ENCODE data around the gene TMED1. TPM values are rescaled to one million over a fixed set of nuclear protein-coding genes. Genes with fewer than 3 reads are reported as not detected.

The TMED1 gene
- total RNA-seq, 1 donor from 2014 or later = 30.2 TPM

DNA sequence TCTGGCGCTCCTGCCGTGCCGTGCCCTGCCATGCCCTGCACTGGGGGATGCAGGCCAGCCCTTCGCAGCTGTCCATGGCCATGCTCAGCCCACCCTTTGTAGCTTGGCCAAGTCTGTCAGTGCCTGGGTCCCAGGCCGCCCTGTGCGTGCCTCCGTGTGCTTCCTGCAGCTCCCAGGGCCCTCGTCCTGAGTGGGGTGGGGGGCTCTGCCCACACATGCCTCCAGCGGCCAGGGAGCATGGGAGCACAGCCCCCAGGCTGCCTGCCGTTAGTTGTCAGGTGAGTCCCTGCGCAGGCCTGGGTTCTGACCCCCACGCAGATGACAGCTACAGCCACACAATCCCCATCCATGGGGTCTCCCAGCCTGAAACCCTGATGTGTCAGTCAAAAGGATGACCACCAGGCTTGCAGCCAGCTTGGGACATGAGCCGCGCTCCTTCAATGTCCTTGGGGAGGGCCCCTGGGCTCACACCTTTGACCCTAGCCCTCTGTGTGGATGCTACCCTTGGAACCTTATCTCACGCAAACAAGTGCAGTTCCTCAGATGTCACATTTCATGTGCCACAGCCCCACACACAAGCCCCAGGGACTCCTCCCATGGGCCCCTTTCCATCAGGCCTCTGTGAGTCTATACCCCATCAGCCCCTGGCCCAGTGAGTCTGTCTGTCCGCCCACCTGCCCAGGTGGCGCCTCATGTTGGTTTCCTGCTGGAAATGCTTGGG is 24.5 kb downstream of the TMED1 start:
- DNase-seq (ENCODE audit: low spot score) = no peak

DNA sequence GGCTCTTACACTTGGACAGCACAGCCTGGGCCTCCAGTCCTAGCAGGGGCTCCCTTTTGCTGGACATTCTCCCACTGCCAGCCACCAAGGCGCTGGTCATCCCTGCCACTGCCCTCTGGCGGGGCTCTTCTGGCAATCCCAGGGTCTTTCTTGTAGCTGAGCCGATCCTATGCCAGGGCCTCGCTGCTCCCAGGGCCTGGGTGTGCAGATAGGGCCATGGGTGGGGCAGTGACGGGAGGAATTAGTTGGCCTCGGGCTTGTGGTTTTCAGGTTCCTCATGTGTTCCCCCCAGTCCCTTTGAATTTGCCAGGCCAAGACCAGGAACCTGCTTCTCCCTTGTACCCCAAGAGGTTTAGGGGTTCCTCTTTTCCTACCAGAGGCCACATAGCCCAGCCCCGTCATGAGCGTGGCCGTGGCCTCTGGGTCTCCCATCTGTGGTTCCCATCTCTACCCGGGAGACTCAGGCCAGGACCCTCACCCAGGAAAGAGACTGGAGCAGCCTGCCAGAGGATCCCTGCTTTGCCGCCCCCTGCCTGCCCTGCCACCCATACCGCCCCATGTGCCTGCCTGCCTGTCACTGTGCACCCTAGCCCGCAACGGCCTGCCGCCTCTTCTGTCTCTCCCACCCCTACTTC is 26.2 kb downstream of the TMED1 start:
- DNase-seq (ENCODE audit: low spot score) = no peak

DNA sequence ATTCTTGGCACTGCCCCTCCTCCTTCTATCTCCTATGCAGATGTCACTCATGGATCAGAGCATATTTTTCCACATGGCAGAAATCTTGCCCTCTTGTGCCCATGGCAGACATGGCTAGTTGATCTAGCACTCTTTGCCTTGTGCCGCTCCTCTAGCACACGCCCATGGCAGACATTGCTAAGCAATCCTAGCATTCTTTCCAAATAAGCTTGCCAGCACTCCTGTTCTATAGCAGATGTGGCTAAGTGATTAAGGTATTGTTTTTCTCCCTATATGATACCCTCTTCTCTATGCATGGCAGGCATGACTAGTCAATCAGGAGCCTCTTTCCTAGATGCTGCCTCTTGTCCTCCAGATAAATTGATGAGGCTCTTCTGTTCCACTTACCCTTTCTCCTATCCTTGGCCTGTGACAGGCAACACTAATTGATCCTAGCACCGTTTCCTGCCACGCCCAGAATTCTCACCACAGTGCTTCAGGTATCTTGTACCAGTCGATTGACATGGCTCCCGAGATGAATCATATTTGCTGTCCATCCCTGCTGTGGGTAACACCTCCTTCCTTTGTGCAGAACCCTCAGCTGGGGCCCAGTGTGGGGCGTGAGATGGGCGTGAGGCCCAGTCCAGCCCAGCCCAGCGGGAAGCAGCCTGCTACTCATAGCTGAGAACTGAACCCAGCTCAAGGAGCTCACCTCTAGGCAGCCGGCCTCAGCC is 26.9 kb downstream of the TMED1 start:
- peak; percentile 79 for DNase-seq (ENCODE audit: low spot score)

DNA sequence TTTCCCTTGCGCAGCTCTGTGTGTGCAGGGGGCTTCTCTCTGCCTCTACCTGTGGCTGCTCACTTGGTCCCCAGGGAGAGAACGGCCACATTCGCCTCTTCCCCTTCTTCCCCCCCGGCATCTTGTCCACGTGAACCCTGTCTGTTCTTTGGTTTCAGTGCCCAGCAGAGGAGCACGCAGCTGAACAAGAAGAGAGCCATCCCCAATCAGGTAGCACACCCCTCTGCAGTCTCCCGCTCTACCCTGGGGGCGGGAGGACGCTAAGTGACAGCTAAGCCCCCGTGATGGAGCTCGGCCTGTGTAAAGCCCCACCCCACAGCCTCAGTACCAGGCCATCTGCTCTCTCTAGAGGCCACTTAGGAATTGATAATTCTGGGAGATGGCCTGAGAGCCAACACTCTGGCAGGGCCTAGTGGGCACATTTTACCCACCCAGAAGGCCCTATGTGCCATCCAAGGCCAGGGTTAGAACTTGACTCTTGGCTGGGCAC is 30.2 kb downstream of the TMED1 start:
- no peak for DNase-seq (ENCODE audit: low spot score)

DNA sequence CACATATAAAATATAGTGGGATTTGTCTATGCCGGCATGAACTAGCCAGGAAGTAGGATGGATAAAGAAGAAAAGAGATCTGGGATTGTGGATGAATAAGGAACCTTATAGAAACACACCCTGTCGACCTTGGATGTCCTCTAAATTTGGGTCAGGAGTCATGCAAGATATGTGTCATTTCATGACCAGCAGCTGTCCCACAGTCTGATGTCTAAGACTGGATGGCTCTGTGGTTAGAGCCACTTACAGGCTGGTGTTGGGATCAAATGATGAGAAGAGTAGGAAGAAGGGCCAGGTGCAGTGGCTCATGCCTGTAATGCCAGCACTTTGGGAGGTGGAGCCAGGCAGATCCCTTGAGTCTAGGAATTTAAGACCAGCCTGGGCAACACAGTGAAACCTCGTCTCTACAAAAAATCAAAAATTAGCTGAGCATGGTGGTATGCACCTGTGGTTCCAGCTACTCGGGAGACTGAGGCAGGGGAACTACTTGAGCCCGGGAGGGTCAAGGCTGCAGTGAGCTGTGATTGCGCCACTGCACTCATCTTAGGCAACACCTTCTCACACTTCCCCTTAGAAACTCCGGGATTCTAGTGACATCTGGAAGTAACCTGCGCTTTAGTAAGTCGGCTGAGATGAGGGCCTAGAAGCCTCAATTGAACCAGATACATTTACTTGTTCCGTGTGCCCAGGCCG is 30.8 kb downstream of the TMED1 start:
- DNase-seq (ENCODE audit: low spot score) = no peak

DNA sequence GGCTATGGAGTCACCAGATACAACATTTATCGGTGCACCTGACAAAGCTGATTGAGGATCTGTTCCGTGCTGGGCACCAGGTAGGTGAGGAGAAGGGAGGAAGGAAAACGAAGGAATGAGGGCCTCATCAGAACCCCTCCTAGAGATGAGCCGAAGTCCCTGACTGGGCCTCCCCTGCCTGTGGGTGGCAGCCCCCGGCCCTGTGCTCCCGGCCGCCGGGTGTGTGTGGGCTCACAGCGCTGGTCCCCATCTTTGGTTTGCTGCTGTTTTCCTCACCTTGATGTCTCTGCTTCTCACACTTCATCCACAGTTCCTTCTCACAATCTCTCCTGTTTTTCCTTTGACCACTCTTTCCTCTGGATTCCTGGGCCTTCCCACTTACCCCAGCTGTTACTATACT is 32.8 kb downstream of the TMED1 start:
- DNase-seq (ENCODE audit: low spot score) = no peak

DNA sequence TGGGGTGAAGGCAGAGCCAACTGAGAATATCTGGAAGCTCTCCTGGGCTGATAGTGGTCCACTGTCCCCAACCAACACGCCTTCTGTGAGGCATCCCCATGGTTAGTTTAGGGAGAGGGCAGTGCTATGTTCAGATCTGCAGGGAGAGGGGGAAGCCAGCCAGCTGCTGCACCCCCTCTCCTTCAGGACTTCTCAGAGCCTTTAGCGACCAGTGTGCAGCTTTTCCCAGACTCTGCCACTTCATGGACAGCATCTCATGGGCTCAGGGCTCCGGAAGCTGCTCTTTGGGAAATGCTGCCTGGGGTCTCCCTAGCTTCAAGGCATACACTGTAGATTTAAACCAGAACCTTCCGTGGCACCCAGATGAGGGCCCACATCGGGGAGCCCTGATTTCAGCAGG is 33.5 kb downstream of the TMED1 start:
- DNase-seq (ENCODE audit: low spot score) = no peak

DNA sequence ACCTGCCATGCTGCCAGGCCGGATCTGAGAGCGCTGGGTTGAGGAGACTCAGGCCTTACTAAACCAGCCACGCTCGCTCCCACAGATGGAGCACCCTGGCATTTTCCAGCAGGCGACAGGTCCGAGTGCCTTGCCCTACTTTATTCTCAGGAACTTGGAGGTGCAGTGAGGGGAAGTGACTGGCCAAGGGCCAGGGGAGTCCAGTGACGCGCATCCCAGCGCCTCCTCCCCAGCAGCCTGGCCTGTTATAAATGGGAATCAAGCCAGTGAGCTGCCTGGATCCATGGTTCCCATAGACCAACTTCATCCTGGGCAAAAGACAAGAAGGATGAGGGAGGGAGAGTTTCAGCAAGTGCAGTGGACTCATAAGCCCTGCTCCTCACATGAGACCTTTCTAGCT is 35.5 kb downstream of the TMED1 start:
- DNase-seq (ENCODE audit: low spot score) = no peak

DNA sequence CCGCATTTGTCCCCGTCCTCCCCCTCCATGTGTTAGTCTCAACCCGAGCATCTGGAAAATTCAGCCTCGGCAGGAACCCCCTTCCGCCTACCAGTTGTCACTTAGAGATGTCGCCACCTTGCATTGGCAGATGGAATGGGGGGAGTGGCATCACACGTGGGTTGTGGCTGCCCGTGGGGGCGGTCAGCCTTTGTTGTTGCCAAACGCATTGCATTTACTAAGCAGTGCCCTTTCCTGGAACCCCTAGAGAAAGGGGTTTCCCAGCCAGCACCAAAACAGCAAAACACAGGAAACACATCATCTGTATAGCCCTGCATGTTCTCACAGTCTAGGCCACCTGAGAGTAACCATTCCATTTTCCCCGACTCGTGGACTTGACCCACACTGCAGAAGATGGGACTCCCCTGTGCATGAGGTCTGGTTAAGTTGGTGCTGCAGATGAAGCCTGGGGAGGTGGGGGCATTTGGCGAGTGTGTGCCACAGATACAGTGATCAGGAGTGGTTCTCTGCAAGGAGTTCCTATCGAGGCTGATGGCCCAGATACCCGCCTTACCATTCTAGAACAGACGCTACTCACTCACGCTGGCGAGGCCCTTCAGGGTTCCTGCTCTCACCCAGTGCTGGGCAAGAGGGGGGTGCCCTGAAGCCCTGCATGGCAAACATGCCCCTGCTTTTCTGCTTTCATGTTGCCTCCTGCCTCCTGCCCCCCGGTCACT is 38.3 kb downstream of the TMED1 start:
- no peak for DNase-seq (ENCODE audit: low spot score)

DNA sequence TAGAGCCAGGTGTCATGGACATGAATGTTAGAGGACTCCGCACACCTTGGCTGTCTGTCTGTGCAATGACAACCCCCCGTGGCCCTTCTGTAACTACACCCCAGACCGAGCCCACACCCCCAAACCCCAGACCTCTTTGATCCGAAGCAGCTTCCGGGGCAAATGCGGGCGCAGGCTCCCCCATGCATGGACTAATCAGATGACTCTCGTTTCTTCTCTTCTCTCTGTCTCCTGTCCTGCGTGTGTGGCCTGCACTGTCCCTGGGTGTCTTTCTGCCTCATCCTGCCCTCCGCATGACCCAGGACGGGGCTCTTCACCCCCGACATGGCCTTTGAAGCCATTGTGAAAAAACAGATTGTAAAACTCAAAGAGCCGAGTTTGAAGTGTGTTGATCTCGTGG is 38.9 kb downstream of the TMED1 start:
- no peak for DNase-seq (ENCODE audit: low spot score)

DNA sequence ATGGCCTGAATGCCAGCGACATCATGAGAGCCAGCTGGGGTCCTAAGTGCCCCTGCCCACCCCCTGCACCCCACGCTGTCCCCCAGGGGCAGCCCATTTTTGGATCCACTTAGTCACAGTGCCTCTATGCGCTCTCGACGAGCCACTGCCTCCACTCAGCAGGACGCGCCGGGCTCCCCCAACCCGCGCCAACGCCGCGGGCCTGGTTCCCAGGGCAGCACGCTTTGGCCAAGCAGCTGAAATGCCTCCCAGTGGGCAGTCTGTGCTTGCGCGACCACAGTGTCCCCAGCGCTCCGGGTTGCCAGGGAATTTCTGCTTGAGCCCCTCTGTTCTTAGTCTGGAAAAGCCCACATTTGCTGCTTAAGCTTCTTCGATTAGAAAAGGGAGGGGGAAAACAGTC is 39.4 kb downstream of the TMED1 start:
- no peak for DNase-seq (ENCODE audit: low spot score)

DNA sequence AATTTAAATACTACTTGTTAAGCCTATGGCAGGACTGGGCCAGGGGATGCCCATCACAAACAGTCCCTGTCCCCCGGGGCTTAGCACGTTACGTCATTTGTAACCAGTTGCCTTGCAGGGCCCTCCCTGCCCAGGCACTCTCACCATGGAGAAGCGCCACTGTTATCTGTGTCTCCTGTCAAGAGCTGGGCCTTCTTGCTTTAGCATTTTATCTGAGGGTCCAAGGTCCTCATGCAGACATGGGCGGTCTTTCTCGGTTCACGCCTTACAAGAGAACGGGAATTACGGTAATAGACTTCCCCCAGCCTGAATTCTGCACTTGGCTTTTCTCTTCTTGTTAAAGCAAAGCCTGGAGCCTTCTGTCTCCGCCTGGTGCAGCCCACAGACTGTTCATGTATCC is 46.1 kb downstream of the TMED1 start:
- DNase-seq (ENCODE audit: low spot score) = no peak

DNA sequence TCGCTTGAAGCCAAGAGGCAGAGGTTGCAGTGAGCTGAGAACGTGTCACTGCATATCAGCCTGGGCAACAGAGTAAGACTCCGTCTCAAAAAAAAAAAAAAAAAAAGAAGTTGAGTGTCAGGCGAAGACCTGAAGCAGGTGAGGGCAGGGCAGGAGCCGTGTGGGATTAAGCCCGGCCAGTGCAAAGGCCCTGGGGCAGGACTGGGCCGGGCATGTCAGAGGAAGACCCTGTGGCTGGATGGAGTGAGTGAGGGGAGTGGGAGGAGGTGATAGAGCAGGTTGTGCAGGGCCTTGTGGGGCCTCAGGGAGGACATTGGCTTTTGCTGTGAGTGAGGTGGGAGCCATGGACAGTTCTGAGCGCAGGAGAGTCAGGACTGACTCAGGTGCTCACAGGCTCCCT is 47.9 kb downstream of the TMED1 start:
- DNase-seq (ENCODE audit: low spot score) = no peak

DNA sequence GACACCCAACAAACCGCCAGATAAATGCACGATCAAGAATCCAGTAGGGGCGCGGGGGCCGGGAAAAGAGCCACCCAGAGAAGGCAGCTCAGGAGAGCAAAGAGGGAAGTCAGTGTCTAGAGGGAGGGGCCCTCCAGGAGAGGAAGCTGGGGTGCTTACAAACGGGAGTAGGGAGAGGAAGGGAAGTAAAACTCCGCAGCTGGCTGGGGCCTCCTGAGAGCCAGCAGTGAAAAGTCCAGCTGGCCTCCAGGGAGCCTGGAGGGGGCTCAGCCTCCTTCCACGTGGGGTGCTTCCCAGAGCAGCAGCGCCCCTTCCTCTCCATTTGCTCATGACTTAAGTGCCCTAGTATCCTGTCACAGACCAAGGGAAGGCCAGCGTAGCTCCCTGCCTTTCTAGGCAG is 51.8 kb downstream of the TMED1 start:
- no peak for DNase-seq (ENCODE audit: low spot score)

DNA sequence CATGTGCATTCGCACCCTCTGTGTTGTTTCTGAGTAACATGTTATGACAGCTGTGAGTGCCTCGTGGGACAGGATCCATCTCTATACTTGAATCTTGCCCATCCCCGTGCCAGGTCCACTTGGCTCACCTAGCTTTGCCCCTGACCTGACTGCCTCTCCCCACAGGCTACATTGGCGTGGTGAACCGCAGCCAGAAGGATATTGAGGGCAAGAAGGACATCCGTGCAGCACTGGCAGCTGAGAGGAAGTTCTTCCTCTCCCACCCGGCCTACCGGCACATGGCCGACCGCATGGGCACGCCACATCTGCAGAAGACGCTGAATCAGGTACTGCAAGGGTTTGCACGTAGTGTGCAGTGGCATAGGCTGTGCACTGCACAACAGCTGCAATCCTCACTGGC is 53.2 kb downstream of the TMED1 start:
- DNase-seq (ENCODE audit: low spot score) = no peak

Other genes with a start within 250 kb of the TMED1 start
- 88.3 TPM for gene AP1M2, start 248.9 kb downstream of the TMED1 start, total RNA-seq
- gene SLC44A2, start 210.7 kb downstream of the TMED1 start, total RNA-seq = 223 TPM
- 162 TPM for gene ILF3, start 181.9 kb downstream of the TMED1 start, total RNA-seq
- 48.2 TPM for gene QTRT1, start 134.8 kb downstream of the TMED1 start, total RNA-seq
- gene DNM2, start 118.1 kb downstream of the TMED1 start, total RNA-seq = 227 TPM
- 0.78 TPM for gene C19orf38, start 12.2 kb upstream of the TMED1 start, total RNA-seq
- 33.5 TPM for gene CARM1, start 35.3 kb upstream of the TMED1 start, total RNA-seq
- gene YIPF2, start 92.4 kb upstream of the TMED1 start, total RNA-seq = 76.8 TPM
- gene TIMM29, start 92.6 kb upstream of the TMED1 start, total RNA-seq = 23.8 TPM
- gene SMARCA4, start 124.8 kb upstream of the TMED1 start, total RNA-seq = 95.5 TPM

All from mucosa of gallbladder (tissue), 1 donor.